Measurements from ENCODE around the gene WNT11.

The WNT11 gene

GRCh38 chr11:76206327-76207081 is at the start of gene WNT11:
TSS of gene WNT11 (minus strand) at chr11:76206502. CDS start at chr11:76206407, 95 bp downstream.
- DNase-seq (ENCODE audit: low read depth in 1 of 2, low spot score in 1 of 2) = peak; percentile 63 to 72
- no peak for TF ChIP-seq JUND (IDR thresholded peaks at IDR 0.05; ENCODE audit: low read depth)
- in situ Hi-C loops (cut with HindIII; ENCODE audit: low pct_unique_long_range_greater_than_20kb, low sequenced_read_pairs) = no loop called here

DNA sequence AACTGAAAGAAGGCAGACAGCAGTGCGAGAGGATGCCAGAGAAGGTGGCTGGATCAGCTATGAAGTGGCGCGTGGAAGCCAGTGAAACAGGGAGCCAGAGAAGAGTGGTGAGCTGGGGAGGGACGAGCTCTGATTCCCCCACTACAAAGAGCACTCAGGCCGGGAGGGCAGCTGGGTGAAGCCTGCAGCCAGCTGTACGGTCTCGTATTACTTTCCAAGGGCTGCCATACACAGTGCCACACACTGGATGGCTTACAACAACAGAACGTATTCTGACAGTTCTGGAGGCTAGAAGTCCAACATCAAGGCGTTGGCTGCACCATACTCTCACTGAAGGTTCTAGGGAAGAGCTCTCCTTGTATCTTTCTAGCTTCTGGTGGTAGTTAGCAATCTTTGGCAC is 47.1 kb upstream of the WNT11 start:
- no peak for DNase-seq (ENCODE audit: low read depth in 1 of 2, low spot score in 1 of 2)
- TF ChIP-seq JUND (IDR thresholded peaks at IDR 0.05; ENCODE audit: low read depth) = no peak
- in situ Hi-C loops (cut with HindIII; ENCODE audit: low pct_unique_long_range_greater_than_20kb, low sequenced_read_pairs) = no loop called here

GRCh38 chr11:76252631-76253070 is 46.3 kb upstream of the WNT11 start:
- in situ Hi-C loops (cut with HindIII; ENCODE audit: low pct_unique_long_range_greater_than_20kb, low sequenced_read_pairs) = no loop called here
- no peak for DNase-seq (ENCODE audit: low read depth in 1 of 2, low spot score in 1 of 2)
- no peak for TF ChIP-seq JUND (IDR thresholded peaks at IDR 0.05; ENCODE audit: low read depth)

GRCh38 chr11:76251576-76251975 is 45.3 kb upstream of the WNT11 start:
- DNase-seq (ENCODE audit: low read depth in 1 of 2, low spot score in 1 of 2) = no peak
- in situ Hi-C loops (cut with HindIII; ENCODE audit: low pct_unique_long_range_greater_than_20kb, low sequenced_read_pairs) = no loop called here
- TF ChIP-seq JUND (IDR thresholded peaks at IDR 0.05; ENCODE audit: low read depth) = no peak

DNA sequence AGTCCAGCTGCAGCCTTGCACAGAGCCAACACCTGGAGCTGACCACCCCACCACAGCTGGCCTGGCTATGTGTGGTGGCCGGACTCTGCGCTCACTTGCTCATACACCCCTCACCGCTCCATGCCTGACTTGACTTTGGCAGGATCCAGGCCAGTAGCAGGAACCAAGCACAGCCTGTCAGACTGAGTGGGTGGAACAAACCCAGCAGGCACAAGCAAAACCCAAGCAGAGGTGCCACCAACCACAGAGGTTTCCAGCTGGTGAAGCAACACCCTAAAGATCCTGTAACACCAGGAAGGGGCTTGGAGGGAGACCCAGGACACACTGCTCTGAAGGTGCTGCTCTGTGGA is 44.9 kb upstream of the WNT11 start:
- in situ Hi-C loops (cut with HindIII; ENCODE audit: low pct_unique_long_range_greater_than_20kb, low sequenced_read_pairs) = no loop called here
- DNase-seq (ENCODE audit: low read depth in 1 of 2, low spot score in 1 of 2) = no peak
- TF ChIP-seq JUND (IDR thresholded peaks at IDR 0.05; ENCODE audit: low read depth) = no peak

GRCh38 chr11:76250520-76251225 is 44.4 kb upstream of the WNT11 start:
- in situ Hi-C loops (cut with HindIII; ENCODE audit: low pct_unique_long_range_greater_than_20kb, low sequenced_read_pairs) = no loop called here
- DNase-seq (ENCODE audit: low read depth in 1 of 2, low spot score in 1 of 2) = no peak
- TF ChIP-seq JUND (IDR thresholded peaks at IDR 0.05; ENCODE audit: low read depth) = no peak

DNA sequence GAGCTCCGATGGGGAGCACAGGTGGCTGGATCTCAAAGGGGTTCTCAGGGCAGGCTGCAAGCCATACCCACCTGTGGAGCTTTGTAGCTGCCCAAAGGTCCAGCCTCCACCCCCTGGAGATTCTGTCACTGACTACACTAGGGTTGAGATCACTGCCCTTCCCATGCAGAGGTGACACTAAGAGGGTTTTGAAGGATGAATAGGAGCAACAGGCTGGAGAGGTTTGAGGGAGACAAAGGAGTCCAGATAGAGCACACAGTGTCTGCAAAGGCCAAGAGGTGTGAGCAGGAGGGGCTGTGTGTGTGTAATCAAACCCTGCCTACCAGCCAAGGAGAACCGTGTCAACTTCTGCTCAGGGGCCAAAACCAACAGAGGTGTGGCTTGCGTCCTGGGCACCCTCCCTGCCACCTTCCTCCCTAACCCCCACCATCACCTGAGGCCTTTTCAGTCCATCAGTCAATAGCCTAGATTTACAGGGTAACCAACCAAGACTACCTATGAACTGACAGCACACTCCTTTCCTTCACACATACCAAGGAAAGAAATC is 43.0 kb upstream of the WNT11 start:
- no peak for TF ChIP-seq JUND (IDR thresholded peaks at IDR 0.05; ENCODE audit: low read depth)
- no peak for DNase-seq (ENCODE audit: low read depth in 1 of 2, low spot score in 1 of 2)
- in situ Hi-C loops (cut with HindIII; ENCODE audit: low pct_unique_long_range_greater_than_20kb, low sequenced_read_pairs) = no loop called here

DNA sequence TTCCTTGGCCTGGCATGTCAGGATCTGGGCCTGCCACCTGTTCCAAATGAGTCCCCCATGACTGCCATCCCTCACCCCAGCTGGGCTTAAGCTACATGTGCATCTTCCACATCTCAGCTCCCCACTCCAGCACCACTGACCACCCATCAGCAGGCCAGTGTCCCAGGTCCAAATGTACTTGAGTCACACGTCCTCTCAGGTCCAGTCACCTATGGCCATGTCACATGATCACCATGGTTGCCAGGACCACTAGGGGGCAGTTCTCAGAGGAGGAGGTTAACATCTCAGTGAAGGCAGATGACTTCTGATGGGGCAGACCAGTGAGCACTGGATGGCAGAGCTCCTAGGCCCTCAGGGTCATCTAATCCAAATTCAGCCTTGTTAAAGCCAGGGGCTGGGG is 41.9 kb upstream of the WNT11 start:
- in situ Hi-C loops (cut with HindIII; ENCODE audit: low pct_unique_long_range_greater_than_20kb, low sequenced_read_pairs) = no loop called here
- no peak for TF ChIP-seq JUND (IDR thresholded peaks at IDR 0.05; ENCODE audit: low read depth)
- DNase-seq (ENCODE audit: low read depth in 1 of 2, low spot score in 1 of 2) = peak in 1 of 2 experiments; percentile 39

DNA sequence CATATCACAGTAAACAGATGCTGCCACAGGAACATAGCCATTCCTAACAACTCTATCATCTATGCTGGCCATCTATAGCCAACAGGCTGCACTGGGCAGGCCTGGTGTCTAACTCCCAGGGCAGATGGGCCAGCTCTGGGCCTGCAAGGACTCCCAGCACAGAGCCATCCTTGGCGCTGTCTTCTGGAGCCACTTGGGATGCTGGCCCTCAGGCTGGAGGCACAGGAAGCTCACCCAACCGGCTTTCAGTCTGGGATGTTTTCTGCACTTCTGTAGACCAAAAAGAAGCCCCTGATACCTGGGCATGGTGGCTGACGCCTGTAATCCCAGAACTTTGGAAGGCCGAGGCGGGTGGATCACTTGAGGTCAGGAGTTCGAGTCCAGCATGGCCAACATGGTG is 40.8 kb upstream of the WNT11 start:
- in situ Hi-C loops (cut with HindIII; ENCODE audit: low pct_unique_long_range_greater_than_20kb, low sequenced_read_pairs) = no loop called here

GRCh38 chr11:76246271-76246933 is 40.1 kb upstream of the WNT11 start:
- no peak for DNase-seq (ENCODE audit: low read depth in 1 of 2, low spot score in 1 of 2)
- no peak for TF ChIP-seq JUND (IDR thresholded peaks at IDR 0.05; ENCODE audit: low read depth)
- in situ Hi-C loops (cut with HindIII; ENCODE audit: low pct_unique_long_range_greater_than_20kb, low sequenced_read_pairs) = no loop called here

More for the DNA sequence above, 40.8 kb upstream of the WNT11 start:
- no peak for DNase-seq (ENCODE audit: low read depth in 1 of 2, low spot score in 1 of 2)
- TF ChIP-seq JUND (IDR thresholded peaks at IDR 0.05; ENCODE audit: low read depth) = no peak

GRCh38 chr11:76245720-76246119 is 39.4 kb upstream of the WNT11 start:
- in situ Hi-C loops (cut with HindIII; ENCODE audit: low pct_unique_long_range_greater_than_20kb, low sequenced_read_pairs) = no loop called here
- TF ChIP-seq JUND (IDR thresholded peaks at IDR 0.05; ENCODE audit: low read depth) = no peak

DNA sequence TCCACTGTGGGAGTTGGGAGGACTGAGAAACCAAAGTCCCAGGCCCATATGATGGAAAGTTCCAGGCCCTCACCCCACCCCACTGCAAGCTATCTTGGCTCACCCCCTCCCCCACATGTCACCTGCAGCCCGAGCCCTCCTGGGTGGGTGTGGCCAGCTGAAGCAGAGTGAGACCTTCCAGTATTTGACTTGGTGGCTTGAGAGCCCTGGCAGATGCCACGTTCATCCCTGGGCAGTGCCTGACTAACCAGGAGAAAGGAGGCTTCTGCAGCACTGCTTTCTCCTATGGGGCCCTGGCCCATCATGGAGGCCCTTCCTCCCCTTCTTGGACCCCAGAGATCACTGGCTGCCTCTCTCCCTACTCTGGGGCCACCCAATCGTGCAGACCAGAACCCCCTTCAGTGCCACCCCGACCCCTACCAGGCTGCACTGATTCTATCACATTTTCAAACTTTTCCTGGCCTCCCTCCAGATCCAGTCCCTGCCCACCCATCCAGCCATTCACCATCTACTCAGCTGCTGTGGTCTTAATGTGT is 38.1 kb upstream of the WNT11 start:
- in situ Hi-C loops (cut with HindIII; ENCODE audit: low pct_unique_long_range_greater_than_20kb, low sequenced_read_pairs) = no loop called here
- DNase-seq (ENCODE audit: low read depth in 1 of 2, low spot score in 1 of 2) = no peak
- no peak for TF ChIP-seq JUND (IDR thresholded peaks at IDR 0.05; ENCODE audit: low read depth)

More at GRCh38 chr11:76245720-76246119, 39.4 kb upstream of the WNT11 start:
- DNase-seq (ENCODE audit: low read depth in 1 of 2, low spot score in 1 of 2) = no peak
